PFSK-1 (cell line): ENCODE measurements around the gene IL1R2.

Experiments used
- FOXP2 ChIP-seq: optimal IDR thresholded peaks from 2 replicates; pipeline ENCODE3; 2011; ENCODE audit warnings: borderline replicate concordance, control low read depth, inconsistent platforms; ENCODE audit not compliant: insufficient read depth; ENCODE audit errors: extremely low read length, extremely low read depth
- POLR2AphosphoS5 ChIP-seq: IDR thresholded peaks from 2 replicates; pipeline ENCODE4 v1.6.1; 2012; ENCODE audit warnings: low read depth, mild to moderate bottlenecking, control low read depth, low read length, moderate library complexity
- REST ChIP-seq, 2 experiments: IDR thresholded peaks; 2 replicates each; pipeline versions ENCODE4 v1.6.1 to v1.8.0; 2011 to 2012; ENCODE audit warnings: low read depth in 2 of 2, low read length in 2 of 2, control low read depth in 1 of 2, inconsistent platforms in 1 of 2, mild to moderate bottlenecking in 1 of 2, moderate library complexity in 1 of 2; ENCODE audit not compliant: insufficient read depth in 1 of 2
- SIN3A ChIP-seq: IDR thresholded peaks from 2 replicates; pipeline ENCODE4 v1.6.1; 2012; ENCODE audit warnings: mild to moderate bottlenecking, low read length, moderate library complexity, borderline replicate concordance; ENCODE audit not compliant: insufficient read depth
- TAF1 ChIP-seq: IDR thresholded peaks from 2 replicates; pipeline ENCODE4 v1.6.1; 2012; ENCODE audit warnings: low read length, control low read depth, borderline replicate concordance; ENCODE audit not compliant: insufficient read depth

IL1R2 gene

GRCh38 chr2:102070058-102070642, 78.4 kb downstream of the IL1R2 start:
- TF ChIP-seq POLR2AphosphoS5 = no peak
- no peak for TF ChIP-seq SIN3A
- no peak for TF ChIP-seq FOXP2
- TF ChIP-seq TAF1 = no peak
- no peak for TF ChIP-seq REST (IDR thresholded peaks at IDR 0.05; ENCODE audit: insufficient read depth in 1 of 2, low read depth in 2 of 2, low read length in 2 of 2)

- TF ChIP-seq SIN3A = no peak
Observed at GRCh38 chr2:102072741-102073140, 81.0 kb downstream of the IL1R2 start.

DNA sequence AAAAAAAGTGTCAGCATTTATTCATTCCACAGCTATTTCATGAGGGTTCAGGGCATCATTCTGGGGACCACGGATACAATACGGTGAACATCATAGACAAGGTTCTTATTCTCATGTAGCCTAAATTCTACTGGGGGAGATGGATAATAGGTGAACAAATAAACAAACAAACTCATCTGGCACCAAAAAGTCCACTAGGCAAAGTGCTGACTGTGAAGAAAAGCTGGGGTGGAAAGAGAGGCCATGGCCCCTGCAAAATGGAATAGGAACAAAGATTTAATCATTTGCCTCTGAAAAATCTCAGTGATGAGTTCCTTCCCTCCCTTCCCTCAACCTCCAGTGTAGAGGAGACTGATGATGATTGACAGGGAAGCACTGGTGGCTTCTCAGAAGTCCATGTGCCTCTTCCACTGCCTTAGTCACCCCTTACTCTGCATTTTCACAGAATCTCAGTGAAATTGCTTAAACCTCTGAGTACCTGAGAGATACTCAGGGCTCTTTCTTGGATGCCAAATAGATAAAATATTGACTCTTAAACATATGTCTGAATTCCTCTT, 81.5 kb downstream of the IL1R2 start:
- no peak for TF ChIP-seq POLR2AphosphoS5
- TF ChIP-seq FOXP2 = no peak
- TF ChIP-seq SIN3A = no peak
- no peak for TF ChIP-seq REST (IDR thresholded peaks at IDR 0.05; ENCODE audit: insufficient read depth in 1 of 2, low read depth in 2 of 2, low read length in 2 of 2)

DNA sequence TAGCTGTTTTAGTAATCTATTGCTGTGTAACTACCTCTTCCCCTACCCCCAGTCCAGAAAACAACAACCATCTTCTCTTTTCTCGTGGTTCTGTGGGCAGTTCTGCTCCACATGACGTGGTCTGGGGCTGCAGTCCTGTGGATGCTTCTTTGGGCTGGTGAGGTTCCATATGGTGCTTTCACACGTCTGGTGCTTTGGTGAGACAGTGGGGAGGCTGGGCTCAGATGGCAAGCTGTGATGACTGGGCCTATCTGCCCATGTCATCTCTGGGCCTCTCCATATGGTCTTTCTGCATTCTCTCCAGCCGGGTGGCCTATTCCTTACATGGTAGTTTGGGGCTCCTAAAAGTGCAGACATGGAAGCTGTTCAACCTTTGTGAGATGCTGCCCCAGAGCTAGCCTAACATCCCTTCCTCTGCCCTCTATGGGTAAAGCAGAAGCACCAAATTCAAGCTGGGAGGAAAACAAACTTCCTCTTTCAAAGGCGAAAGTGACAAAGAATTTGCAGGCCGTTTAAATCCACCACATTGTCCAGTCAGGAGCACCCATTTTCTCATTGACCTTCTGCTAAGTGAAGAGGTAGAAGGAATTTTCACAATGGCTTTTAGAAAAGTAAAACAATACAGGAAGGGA, 82.5 kb downstream of the IL1R2 start:
- TF ChIP-seq TAF1 (no peak), REST (IDR thresholded peaks at IDR 0.05; ENCODE audit: insufficient read depth in 1 of 2, low read depth in 2 of 2, low read length in 2 of 2) (no peak), POLR2AphosphoS5 (no peak)

DNA sequence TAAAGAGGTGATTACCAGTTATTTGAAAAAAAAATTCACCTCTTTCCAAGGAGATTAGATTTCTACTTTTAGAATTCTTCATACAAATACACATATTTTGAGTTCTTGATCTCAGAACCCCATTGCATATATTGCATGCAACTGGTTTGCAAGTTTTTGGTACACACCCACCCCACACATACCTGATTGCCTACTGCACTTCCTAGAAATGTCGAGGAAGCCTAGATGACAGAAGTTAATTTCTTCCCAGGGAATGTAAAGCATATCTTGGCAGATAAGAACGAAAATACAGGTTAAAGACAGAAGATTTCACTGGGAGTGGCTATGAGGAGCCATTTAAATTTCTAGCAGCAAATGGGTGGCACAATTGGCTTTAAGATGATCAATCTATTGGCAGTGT, 83.7 kb downstream of the IL1R2 start:
- no peak for TF ChIP-seq SIN3A
- no peak for TF ChIP-seq POLR2AphosphoS5
- no peak for TF ChIP-seq REST (IDR thresholded peaks at IDR 0.05; ENCODE audit: insufficient read depth in 1 of 2, low read depth in 2 of 2, low read length in 2 of 2)
- TF ChIP-seq TAF1 = no peak
- TF ChIP-seq FOXP2 = no peak

DNA sequence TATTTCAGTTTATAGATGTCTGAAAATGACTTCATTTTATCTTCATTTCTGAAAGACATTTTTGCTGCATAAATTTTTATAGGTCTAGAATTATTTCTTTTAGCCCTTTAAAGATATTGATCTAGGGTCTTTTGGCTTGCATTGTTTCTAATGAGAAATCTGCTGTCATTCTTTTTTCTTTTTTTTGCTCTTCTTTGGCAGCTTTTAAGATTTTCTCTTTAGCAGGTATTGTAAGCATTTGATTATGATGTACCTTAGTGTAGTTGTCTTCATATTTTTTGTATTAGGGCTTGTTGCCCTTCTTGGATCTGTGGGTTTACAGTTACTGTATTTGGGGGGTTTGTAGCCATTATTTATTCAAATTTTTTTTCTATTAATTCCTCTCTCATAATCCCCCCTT, 84.8 kb downstream of the IL1R2 start:
- TF ChIP-seq SIN3A (no peak), TAF1 (no peak), REST (IDR thresholded peaks at IDR 0.05; ENCODE audit: insufficient read depth in 1 of 2, low read depth in 2 of 2, low read length in 2 of 2) (no peak), FOXP2 (no peak), POLR2AphosphoS5 (no peak)
